ENCODE results near the gene C9orf152. TPM values are rescaled to one million over a fixed set of nuclear protein-coding genes. Genes with fewer than 3 reads are reported as not detected.

The C9orf152 gene
- total and polyA plus RNA-seq, 9 of the 15 experiments (the other 6 are each of a cell fraction or from before 2014, with no cell fraction given), result not detected

DNA sequence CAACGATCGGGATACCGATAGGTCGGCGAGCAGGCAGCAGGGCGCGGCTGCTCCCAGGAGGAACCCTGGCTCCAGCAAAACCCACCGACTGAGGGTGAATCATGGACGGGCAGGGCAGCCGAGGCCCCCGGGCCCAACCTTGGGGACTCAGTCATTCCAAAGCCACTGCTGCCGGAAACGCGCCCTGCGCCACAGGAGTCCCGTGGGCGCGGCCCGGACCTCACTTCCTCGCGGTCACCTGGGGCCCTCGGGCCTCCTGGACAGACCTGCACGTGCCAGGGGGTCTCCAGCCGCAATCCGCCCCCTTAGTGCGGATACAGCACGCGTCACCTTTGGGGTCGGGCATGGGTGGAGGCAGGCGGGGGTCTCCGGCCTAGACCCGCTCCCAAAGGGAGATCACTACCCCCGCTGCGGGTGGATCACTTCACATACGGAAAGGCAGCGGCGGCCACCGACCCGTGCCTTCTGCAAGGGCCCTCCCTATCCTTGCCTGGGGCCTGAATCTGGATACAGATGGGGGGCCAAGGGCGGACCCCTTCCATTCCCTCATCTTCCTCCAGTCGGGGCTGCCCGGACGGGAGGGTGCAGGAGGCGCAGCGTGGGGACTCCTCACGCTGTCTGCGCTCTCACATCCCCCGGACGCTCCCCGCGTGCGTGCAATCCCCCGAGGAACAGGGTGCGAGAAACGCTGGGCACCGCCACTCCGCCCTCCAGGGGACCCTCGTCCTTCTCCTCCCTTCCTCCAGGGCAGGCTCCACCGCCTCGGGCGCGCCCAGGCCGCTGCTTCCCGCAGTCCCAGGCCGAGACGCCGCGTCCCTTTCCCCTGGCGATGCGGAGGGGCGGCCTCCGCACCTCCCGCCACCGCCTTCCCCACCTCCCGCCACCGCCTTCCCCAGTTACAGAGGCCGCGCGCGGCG is 47.8 kb upstream of the C9orf152 start (continued):
- TF ChIP-seq ZNF830 (CRISPR knock-in tag; IDR thresholded peaks at IDR 0.05) (no peak), ZNF79 (CRISPR knock-in tag; IDR thresholded peaks at IDR 0.05; ENCODE audit: low read depth) (no peak), ZNF143 (CRISPR knock-in tag; IDR thresholded peaks at IDR 0.05) (0 out of 2 replicates have a peak, but pooled peaks have one; percentile 23), ZNF778 (CRISPR knock-in tag; IDR thresholded peaks at IDR 0.05) (no peak), RBFOX2 (IDR thresholded peaks at IDR 0.05; ENCODE audit: low read depth, low read length) (peak; percentile 78), TAF9B (IDR thresholded peaks at IDR 0.05; ENCODE audit: partially characterized antibody) (peak; percentile 11), YY1 (IDR thresholded peaks at IDR 0.05; ENCODE audit: borderline replicate concordance in 1 of 3, control insufficient read depth in 1 of 3, extremely low read depth in 1 of 3, insufficient read depth in 3 of 3, insufficient read length in 1 of 3, insufficient replicate concordance in 2 of 3, low read depth in 1 of 3, low read length in 2 of 3) (peak in 1 of 3 experiments; percentile 36), CXXC5 (CRISPR knock-in tag; IDR thresholded peaks at IDR 0.05) (no peak; the same call in none of the 2 replicates), KLF13 (tag; IDR thresholded peaks at IDR 0.05; ENCODE audit: borderline replicate concordance, low read depth) (peak; percentile 7; the same call in 1 of the 2 replicates), NR1H2 (CRISPR knock-in tag; IDR thresholded peaks at IDR 0.05) (0 out of 2 replicates have a peak, but pooled peaks have one; percentile 39), LCOR (CRISPR knock-in tag; IDR thresholded peaks at IDR 0.05) (0 out of 2 replicates have a peak, but pooled peaks have one; percentile 27), HNRNPLL (IDR thresholded peaks at IDR 0.05; ENCODE audit: low read depth, low read length, poor library complexity, severe bottlenecking) (peak; percentile 71), MYC (IDR thresholded peaks at IDR 0.05; ENCODE audit: low read depth, low read length) (peak; percentile 52), MYC (CRISPR knock-in tag; IDR thresholded peaks at IDR 0.05; ENCODE audit: borderline replicate concordance, low read depth) (peak; percentile 51; the same call in 1 of the 2 replicates), ZBTB7A (IDR thresholded peaks at IDR 0.05; ENCODE audit: borderline replicate concordance, control insufficient read depth, low read depth, low read length) (peak; percentile 85), MTA3 (IDR thresholded peaks at IDR 0.05; ENCODE audit: borderline replicate concordance) (peak; percentile 30; the same call in 1 of the 2 replicates), CHD1 (IDR thresholded peaks at IDR 0.05; ENCODE audit: low read length) (peak; percentile 91), DPF2 (IDR thresholded peaks at IDR 0.05) (no peak), NFRKB (IDR thresholded peaks at IDR 0.05; ENCODE audit: low read depth) (0 out of 2 replicates have a peak, but pooled peaks have one; percentile 27)
- TF ChIP-seq, protein P1, sequence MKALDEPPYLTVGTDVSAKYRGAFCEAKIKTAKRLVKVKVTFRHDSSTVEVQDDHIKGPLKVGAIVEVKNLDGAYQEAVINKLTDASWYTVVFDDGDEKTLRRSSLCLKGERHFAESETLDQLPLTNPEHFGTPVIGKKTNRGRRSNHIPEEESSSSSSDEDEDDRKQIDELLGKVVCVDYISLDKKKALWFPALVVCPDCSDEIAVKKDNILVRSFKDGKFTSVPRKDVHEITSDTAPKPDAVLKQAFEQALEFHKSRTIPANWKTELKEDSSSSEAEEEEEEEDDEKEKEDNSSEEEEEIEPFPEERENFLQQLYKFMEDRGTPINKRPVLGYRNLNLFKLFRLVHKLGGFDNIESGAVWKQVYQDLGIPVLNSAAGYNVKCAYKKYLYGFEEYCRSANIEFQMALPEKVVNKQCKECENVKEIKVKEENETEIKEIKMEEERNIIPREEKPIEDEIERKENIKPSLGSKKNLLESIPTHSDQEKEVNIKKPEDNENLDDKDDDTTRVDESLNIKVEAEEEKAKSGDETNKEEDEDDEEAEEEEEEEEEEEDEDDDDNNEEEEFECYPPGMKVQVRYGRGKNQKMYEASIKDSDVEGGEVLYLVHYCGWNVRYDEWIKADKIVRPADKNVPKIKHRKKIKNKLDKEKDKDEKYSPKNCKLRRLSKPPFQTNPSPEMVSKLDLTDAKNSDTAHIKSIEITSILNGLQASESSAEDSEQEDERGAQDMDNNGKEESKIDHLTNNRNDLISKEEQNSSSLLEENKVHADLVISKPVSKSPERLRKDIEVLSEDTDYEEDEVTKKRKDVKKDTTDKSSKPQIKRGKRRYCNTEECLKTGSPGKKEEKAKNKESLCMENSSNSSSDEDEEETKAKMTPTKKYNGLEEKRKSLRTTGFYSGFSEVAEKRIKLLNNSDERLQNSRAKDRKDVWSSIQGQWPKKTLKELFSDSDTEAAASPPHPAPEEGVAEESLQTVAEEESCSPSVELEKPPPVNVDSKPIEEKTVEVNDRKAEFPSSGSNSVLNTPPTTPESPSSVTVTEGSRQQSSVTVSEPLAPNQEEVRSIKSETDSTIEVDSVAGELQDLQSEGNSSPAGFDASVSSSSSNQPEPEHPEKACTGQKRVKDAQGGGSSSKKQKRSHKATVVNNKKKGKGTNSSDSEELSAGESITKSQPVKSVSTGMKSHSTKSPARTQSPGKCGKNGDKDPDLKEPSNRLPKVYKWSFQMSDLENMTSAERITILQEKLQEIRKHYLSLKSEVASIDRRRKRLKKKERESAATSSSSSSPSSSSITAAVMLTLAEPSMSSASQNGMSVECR (CRISPR knock-in tag; IDR thresholded peaks at IDR 0.05), result peak; percentile 27
- TF ChIP-seq, protein P2, sequence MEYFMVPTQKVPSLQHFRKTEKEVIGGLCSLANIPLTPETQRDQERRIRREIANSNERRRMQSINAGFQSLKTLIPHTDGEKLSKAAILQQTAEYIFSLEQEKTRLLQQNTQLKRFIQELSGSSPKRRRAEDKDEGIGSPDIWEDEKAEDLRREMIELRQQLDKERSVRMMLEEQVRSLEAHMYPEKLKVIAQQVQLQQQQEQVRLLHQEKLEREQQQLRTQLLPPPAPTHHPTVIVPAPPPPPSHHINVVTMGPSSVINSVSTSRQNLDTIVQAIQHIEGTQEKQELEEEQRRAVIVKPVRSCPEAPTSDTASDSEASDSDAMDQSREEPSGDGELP (CRISPR knock-in tag; IDR thresholded peaks at IDR 0.05; ENCODE audit: borderline replicate concordance), result peak; percentile 54; the same call in 1 of the 2 replicates

All from K562 (cell line).